ENCODE data around the gene SOHLH1.

DNA sequence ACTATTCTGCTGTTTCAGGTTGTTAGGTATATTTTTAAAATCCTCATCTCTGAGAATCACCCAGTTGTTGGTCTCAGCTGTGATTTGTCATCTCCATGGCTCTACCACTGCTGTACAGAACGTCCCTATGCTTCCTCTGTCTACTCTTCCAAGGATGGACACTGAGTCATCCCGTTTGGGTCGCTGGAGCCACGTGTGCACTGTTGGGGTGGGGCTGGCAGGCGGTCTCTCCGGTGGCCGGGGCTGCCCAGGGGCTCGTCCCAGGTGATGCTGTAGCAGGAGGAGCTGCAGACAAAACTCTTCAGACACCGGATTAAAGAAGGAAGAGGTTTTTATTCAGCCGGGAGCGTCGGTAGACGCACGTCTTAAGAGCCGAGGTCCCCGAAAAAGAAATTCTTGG, 19.2 kb downstream of the SOHLH1 start:
- TF ChIP-seq, protein P1, sequence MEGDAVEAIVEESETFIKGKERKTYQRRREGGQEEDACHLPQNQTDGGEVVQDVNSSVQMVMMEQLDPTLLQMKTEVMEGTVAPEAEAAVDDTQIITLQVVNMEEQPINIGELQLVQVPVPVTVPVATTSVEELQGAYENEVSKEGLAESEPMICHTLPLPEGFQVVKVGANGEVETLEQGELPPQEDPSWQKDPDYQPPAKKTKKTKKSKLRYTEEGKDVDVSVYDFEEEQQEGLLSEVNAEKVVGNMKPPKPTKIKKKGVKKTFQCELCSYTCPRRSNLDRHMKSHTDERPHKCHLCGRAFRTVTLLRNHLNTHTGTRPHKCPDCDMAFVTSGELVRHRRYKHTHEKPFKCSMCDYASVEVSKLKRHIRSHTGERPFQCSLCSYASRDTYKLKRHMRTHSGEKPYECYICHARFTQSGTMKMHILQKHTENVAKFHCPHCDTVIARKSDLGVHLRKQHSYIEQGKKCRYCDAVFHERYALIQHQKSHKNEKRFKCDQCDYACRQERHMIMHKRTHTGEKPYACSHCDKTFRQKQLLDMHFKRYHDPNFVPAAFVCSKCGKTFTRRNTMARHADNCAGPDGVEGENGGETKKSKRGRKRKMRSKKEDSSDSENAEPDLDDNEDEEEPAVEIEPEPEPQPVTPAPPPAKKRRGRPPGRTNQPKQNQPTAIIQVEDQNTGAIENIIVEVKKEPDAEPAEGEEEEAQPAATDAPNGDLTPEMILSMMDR (conservative IDR thresholded peaks at IDR 0.05 in 1 of 2, IDR thresholded peaks at IDR 0.05 in 1 of 2; ENCODE audit: low read depth in 1 of 2, low read length in 2 of 2), result no peak
- no peak for TF ChIP-seq EZH2 (IDR thresholded peaks at IDR 0.05; ENCODE audit: low read length, missing control alignments)

Measured in fibroblast of lung (primary cell).